MM.1S (cell line): ENCODE measurements around the gene GTSE1.
A peak's percentile ranks its signal among the peaks of the same experiment; 100 is the strongest.

Experiments used
- DNase-seq: peaks from one replicate; pipeline ENCODE4 v3.0.0-alpha.2; 2015
- H2AFZ ChIP-seq: fragments of 300-600 bp; sonication (generic); 2 replicates; pipeline ENCODE4 v1.6.0; 2016; ENCODE audit warnings: antibody characterized with exemption, low read length
- H3F3A ChIP-seq: fragments of 300-600 bp; sonication (generic); 2 replicates; pipeline ENCODE4 v1.6.1; 2016; ENCODE audit warnings: mild to moderate bottlenecking, antibody characterized with exemption, low read length, moderate library complexity, mixed read lengths; ENCODE audit not compliant: insufficient read depth
- H3K27ac ChIP-seq: fragments of 300-600 bp; sonication (generic); 2 replicates; pipeline ENCODE4 v1.5.1; 2016; ENCODE audit warnings: mild to moderate bottlenecking, low read length
- H3K27me3 ChIP-seq: fragments of 300-600 bp; sonication (generic); replicated peaks from 2 replicates; pipeline ENCODE4 v1.6.0; 2016; ENCODE audit warnings: low read length; ENCODE audit not compliant: insufficient read depth
- H3K36me3 ChIP-seq: fragments of 300-600 bp; sonication (generic); replicated peaks from 2 replicates; pipeline ENCODE4 v1.6.1; 2016; ENCODE audit warnings: mild to moderate bottlenecking, low read length, mixed read lengths; ENCODE audit not compliant: insufficient read depth
- H3K4me1 ChIP-seq: fragments of 300-600 bp; sonication (generic); 2 replicates; pipeline ENCODE4 v1.6.1; 2016; ENCODE audit warnings: low read length, mixed read lengths
- H3K4me2 ChIP-seq: fragments of 300-600 bp; sonication (generic); 2 replicates; pipeline ENCODE4 v1.6.0; 2016; ENCODE audit warnings: low read depth, low read length
- H3K4me3 ChIP-seq: fragments of 300-600 bp; sonication (generic); 2 replicates; pipeline ENCODE4 v1.5.1; 2016; ENCODE audit warnings: low read length, mixed read lengths
- H3K79me2 ChIP-seq: fragments of 300-600 bp; sonication (generic); 2 replicates; pipeline ENCODE4 v1.6.1; 2016; ENCODE audit warnings: mixed run types, low read length, mixed read lengths
- H3K9ac ChIP-seq: fragments of 300-600 bp; sonication (generic); 2 replicates; pipeline ENCODE4 v1.6.1; 2016; ENCODE audit warnings: low read length, mixed read lengths
- H3K9me2 ChIP-seq: fragments of 300-600 bp; sonication (generic); replicated peaks from 2 replicates; pipeline ENCODE4 v1.6.1; 2016; ENCODE audit warnings: mild to moderate bottlenecking, low read length, mixed read lengths; ENCODE audit not compliant: insufficient read depth
- H3K9me3 ChIP-seq: fragments of 300-600 bp; sonication (generic); replicated peaks from 2 replicates; pipeline ENCODE4 v1.6.1; 2016; ENCODE audit warnings: mild to moderate bottlenecking, low read length, mixed read lengths; ENCODE audit not compliant: insufficient read depth
- H4K20me1 ChIP-seq: fragments of 300-600 bp; sonication (generic); 2 replicates; pipeline ENCODE4 v1.6.1; 2016; ENCODE audit warnings: mild to moderate bottlenecking, low read length, moderate library complexity, mixed read lengths; ENCODE audit not compliant: insufficient read depth
- EZH2 ChIP-seq: fragments of 300-600 bp; sonication (generic); optimal IDR thresholded peaks from 2 replicates; pipeline ENCODE3; 2017; ENCODE audit warnings: low read depth, mild to moderate bottlenecking, antibody characterized with exemption, low read length, mixed read lengths
- EZH2phosphoT487 ChIP-seq: fragments of 300-600 bp; sonication (generic); IDR thresholded peaks from 2 replicates; pipeline ENCODE4 v1.6.1; 2018; ENCODE audit warnings: antibody characterized with exemption, low read length
- TF ChIP-seq, protein P1 (sequence below): fragments of 300-600 bp; sonication (generic); IDR thresholded peaks from 2 replicates; pipeline ENCODE4 v1.5.1; 2016; ENCODE audit warnings: antibody characterized with exemption, low read length, mixed read lengths

Gene GTSE1

DNA sequence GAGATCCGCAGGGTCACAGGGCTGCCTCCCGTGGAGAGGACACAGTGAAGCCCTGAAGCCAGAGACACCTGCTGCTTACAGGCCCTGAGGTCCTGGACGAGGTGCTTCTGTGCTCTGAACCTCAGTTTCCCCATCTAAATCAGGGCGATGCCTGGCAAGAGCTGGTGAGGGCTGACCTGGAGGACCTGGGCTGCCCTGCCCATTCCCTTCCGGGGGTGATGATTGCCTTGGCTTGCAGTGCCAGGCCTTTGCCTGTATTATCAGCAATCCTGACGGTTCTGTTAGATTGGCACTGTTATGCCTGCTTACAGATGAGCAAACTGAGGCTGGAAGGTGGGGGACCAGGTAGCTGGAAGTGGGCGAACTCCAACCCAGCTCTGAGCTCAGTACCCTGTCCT is 7.8 kb upstream of the GTSE1 start:
- no peaks in the 10 kb centered on the region; the same call in 1 of the 2 replicates for H3K36me3 ChIP-seq
- H3K79me2 ChIP-seq, result peaks cover 19% of the 10 kb centered on the region
- peaks cover 15% of the 10 kb centered on the region for H3F3A ChIP-seq
- no peak for TF ChIP-seq EZH2
- no peak for TF ChIP-seq EZH2phosphoT487
- TF ChIP-seq, protein P1, sequence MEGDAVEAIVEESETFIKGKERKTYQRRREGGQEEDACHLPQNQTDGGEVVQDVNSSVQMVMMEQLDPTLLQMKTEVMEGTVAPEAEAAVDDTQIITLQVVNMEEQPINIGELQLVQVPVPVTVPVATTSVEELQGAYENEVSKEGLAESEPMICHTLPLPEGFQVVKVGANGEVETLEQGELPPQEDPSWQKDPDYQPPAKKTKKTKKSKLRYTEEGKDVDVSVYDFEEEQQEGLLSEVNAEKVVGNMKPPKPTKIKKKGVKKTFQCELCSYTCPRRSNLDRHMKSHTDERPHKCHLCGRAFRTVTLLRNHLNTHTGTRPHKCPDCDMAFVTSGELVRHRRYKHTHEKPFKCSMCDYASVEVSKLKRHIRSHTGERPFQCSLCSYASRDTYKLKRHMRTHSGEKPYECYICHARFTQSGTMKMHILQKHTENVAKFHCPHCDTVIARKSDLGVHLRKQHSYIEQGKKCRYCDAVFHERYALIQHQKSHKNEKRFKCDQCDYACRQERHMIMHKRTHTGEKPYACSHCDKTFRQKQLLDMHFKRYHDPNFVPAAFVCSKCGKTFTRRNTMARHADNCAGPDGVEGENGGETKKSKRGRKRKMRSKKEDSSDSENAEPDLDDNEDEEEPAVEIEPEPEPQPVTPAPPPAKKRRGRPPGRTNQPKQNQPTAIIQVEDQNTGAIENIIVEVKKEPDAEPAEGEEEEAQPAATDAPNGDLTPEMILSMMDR, result no peak
- peak overlapping the region; percentile 38; the same call in 1 of the 2 replicates for H3K27ac ChIP-seq
- no peaks in the 10 kb centered on the region for H3K27me3 ChIP-seq
- peak overlapping the region; percentile 82 for H2AFZ ChIP-seq
- no peaks in the 10 kb centered on the region for H4K20me1 ChIP-seq
- no peak for DNase-seq
- H3K4me3 ChIP-seq, result peak overlapping the region; percentile 75
- H3K9me3 ChIP-seq, result no peaks in the 10 kb centered on the region
- peaks cover 34% of the 10 kb centered on the region for H3K4me1 ChIP-seq
- peak overlapping the region; percentile 95 for H3K4me2 ChIP-seq
- no peaks in the 10 kb centered on the region for H3K9me2 ChIP-seq
- H3K9ac ChIP-seq, result peak overlapping the region; percentile 90; the same call in 1 of the 2 replicates

DNA sequence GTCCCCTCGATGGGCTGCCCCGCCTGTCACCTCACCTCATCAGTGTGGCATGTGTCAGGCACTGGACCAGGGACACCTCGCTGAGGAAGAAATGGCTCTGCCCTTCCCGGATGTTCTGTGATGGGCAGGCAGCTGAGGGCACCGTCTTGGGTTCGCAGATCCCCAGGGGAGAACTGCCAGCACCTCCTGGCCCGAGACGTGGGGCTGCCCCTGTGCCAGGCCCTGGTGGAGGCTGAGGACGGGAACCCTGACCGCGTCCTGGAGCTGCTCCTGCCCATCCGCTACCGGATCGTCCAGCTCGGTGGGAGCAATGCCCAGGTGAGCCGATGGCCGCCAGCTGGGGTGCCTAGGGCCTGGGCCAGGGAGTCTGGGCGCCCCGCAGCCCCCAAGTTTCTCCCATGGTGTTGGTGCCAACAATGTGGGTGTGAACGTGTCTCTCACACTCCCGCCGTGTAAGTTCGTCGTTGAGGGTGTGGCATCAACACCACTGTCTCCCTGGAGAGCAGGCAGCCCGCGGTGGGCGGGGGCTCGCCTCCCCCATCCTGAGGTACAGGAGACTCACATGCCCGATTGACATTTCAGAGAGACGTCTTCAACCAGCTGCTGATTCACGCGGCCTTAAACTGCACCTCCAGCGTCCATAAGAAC is 7.3 kb upstream of the GTSE1 start:
- H3K4me2 ChIP-seq, result no peak overlapping the region
- no peaks in the 10 kb centered on the region for H3K9me3 ChIP-seq
- H3K9ac ChIP-seq, result no peak overlapping the region

DNA sequence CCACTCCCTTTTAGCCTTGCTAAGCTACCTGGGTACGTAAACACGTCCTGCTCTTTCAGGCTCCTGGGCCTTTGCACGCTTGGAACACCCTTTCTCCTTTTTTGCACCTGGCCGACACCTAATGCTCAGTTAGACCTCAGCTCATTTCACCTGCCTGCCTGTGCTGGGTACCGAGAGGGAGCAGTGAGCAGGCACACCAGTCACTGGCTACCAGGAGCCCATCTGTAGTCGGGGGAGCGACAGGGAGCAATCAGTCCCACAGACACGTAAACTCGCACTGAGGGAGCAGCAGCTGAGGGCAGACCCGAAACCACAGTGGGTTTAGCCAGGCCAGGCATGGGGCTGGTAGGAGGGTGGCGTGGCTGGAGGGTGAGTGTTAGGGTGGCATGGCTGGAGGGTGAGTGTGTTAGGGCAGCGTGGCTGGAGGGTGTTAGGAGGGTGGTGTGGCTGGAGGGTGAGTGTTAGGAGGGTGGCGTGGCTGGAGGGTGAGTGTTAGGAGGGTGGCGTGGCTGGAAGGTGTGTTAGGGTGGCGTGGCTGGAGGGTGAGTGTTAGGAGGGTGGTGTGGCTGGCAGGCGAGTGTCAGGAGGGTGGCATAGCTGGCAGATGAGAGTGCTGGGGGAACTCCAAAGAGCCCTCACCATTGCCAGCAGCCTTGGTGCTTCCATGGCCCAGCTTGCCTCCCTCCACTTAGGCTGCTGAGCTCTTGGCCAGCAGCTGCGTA is 6.4 kb upstream of the GTSE1 start:
- no peaks in the 10 kb centered on the region for H4K20me1 ChIP-seq
- H3K9ac ChIP-seq, result no peak overlapping the region
- peaks cover 26% of the 10 kb centered on the region for H3F3A ChIP-seq
- H3K9me2 ChIP-seq, result no peaks in the 10 kb centered on the region
- TF ChIP-seq EZH2 (no peak), EZH2phosphoT487 (no peak)
- TF ChIP-seq, protein P1, result no peak
- H3K36me3 ChIP-seq, result no peaks in the 10 kb centered on the region
- no peaks in the 10 kb centered on the region for H3K9me3 ChIP-seq
- no peak overlapping the region for H3K27ac ChIP-seq
- peaks cover 45% of the 10 kb centered on the region for H3K4me1 ChIP-seq
- peaks cover 20% of the 10 kb centered on the region for H3K79me2 ChIP-seq
- H3K4me3 ChIP-seq, result no peak overlapping the region
- H2AFZ ChIP-seq, result no peak overlapping the region
- no peak for DNase-seq
- no peaks in the 10 kb centered on the region for H3K27me3 ChIP-seq
- no peak overlapping the region for H3K4me2 ChIP-seq

More for the DNA sequence above, 7.3 kb upstream of the GTSE1 start:
- Histone ChIP-seq H3K27me3 (no peaks in the 10 kb centered on the region), H2AFZ (no peak overlapping the region), H3K36me3 (no peaks in the 10 kb centered on the region), H3K4me1 (peaks cover 37% of the 10 kb centered on the region), H4K20me1 (no peaks in the 10 kb centered on the region), H3K79me2 (peaks cover 19% of the 10 kb centered on the region), H3K9me2 (no peaks in the 10 kb centered on the region), H3K4me3 (no peak overlapping the region), H3K27ac (no peak overlapping the region), H3F3A (peaks cover 19% of the 10 kb centered on the region)
- TF ChIP-seq, protein P1, result no peak
- TF ChIP-seq EZH2phosphoT487, result no peak
- TF ChIP-seq EZH2, result no peak
- DNase-seq, result no peak
